ENCODE measurements around the gene PRR36.
"Not testable (repeated sequence)": the region's sequence is repeated elsewhere in the genome, so short reads cannot be mapped to it uniquely, and the experiment has no call there.

Gene PRR36

DNA sequence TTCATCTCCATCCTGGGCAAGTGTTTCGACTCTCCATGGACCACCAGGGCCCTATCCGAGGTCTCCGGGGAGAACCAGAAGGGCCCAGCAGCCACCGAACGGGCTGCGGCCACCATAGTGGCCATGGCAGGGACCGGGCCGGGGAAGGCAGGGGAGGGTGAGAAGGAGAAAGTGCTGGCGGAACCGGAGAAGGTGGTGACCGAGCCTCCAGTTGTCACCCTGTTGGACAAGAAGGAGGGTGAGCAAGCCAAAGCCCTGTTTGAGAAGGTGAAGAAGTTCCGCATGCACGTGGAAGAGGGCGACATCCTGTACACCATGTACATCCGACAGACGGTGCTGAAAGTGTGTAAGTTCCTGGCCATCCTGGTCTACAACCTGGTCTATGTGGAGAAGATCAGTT, 24.8 kb upstream of the PRR36 start:
- no peak for DNase-seq (ENCODE audit: low read depth)

DNA sequence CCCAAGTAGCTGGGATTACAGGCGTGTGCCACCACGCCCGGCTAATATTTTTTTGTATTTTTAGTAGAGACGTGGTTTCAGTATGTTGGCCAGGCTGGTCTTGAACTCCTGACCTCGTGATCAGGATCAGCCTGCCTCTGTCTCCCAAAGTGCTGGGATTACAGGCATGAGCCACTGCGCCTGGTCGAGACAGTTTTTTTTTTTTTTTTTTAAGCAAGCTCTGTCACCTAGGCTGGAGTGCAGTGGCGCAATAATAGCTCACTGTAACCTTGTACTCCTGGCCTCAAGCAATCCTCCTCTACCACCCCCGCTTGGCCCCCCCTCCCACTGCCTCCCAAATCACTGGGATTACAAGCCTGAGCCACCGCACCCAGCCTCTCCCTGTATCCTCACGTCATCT, 23.1 kb upstream of the PRR36 start:
- DNase-seq (ENCODE audit: low read depth): no peak

DNA sequence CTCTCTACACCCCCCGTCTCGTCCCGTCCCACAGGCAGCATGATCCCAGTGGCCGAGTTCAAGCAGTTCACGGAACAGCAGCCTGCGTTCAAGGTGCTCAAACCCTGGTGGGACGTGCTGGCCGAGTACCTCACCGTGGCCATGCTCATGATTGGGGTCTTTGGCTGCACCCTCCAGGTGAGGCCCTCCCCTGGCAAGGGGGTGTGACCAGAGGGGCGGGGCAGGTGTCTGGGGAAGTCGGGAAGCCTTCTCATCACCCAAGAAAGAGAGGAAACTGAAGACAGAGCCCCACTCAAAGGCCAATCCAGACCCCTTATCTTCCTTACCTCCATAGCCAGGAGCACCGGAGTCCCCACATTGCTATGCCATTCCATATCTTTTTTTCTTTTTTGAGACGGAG, 21.4 kb upstream of the PRR36 start:
- DNase-seq (ENCODE audit: low read depth): no peak

DNA sequence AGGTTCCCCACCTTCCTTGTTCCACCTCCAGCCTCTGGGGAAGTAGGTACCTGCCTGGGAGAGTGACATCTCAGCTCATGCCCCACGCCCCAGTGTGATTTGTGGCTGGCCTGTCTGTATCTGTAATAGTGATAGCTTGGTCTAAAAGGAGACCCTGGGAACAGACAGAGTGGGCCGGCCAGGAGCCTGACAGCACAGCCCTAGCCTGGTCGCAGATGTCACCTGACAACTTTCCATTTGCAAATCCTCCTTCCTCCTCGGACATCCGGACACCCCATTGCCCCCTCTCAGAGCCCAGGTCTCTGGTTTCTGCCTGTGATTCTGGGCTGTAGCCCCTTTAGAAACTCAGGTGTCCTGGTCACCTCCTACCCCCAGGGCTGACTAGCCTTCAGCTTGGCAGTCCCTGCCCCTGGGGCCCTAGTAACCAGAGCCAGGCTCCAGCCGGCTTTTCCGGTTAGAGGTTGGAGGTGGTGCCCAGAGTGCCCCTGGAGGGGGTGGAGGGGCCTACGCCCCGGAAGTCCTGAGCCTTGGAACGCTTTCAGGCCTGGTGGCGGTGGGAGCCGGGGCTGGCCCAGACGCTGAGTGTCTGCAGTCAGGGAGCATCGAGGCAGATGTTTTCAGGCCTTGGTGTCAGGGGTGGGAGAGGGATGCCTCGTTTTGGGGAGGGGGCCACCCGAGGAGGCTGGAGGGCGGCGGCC, 20.6 kb upstream of the PRR36 start:
- no peak for DNase-seq (ENCODE audit: low read depth)

DNA sequence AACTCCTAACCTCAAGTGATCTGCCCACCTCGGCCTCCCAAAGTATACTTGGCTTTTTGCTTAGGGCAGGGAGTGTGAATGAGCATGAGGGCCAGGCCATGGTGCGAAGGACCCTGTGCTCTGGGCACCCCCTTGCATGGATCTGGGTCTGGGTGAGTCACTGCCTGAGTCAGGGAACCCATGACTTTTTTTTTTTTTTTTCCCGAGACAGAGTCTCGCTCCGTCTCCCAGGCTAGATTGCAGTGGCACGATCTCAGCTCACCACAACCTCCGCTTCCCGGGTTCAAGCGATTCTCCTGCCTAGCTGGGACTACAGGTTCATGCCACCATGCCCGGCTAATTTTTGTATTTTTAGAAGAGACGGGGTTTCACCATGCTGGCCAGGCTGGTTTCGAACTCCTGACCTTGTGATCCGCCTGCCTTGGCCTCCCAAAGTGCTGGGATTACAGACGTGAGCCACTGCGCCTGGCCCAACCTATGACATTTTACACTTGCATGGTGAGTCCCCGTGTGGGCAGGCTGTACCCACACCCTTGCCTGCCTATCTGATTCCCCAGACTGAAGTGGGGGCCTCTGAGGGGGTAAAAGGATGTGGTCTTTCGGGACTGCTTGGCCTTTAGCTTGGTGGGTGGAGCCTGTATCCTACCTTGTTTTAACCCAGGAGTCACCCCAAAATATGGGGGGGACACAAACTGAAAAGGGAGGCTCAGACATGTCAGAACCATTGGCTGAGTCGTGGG, 19.3 kb upstream of the PRR36 start:
- DNase-seq (ENCODE audit: low read depth): not testable (repeated sequence)

DNA sequence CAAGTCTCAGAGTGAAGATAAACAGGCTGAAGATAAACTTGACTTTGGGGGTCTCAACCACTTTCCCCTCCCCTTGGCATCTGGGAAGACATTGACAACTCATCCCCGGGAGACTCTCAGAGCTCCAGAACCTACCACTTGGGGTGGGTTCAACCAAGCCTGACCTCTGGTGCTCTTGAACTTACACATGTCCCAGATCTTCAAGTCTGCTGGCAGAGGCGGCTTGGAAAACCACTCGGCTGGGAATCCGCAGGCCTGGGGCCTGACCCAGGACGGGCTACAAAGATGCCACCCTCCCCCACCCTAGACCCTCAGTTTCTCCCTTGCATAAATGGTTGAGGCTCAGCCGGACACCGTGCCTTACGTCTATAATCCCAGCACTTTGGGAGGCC, 14.6 kb upstream of the PRR36 start:
- no peak for DNase-seq (ENCODE audit: low read depth)

DNA sequence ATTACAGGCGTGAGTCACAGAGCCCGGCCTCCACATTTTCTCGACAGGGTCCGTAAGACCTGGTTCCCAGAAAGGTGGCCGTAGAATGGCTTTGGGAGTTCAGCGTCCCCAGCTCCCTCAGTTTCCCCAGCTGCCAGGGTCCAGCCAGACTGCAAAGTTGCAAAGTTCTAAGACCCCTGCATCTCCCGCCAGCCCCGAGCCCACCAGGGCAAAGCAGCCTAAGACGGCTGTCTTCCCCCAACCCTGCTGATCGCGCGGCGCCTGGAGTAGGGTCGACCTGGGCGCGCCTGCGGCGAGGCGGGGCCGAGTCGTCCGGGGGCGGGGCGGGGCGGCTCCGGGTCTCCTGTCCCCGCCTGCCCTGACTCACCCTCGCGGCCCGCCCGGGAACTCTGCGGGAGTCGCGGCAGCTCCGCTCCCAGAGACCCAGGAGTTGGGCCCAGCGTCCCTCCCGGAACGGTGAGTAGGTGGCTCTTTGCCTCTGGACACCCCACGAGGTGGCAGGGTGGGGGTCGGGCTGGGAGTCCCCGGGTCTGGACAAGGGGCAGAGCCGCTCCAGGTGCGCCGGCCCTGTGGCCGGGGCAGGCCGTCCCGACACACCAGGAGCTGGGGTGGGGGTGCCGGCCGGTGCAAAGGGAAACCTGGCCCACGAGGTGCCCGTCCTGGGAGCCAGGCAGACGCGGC, 14.1 kb upstream of the PRR36 start, which contains the start of gene LRRC8E:
TSS of gene LRRC8E (plus strand) at position 366 of the 681 bp plus-strand sequence. CDS start 7,094 bp downstream, outside the sequence.
- DNase-seq (ENCODE audit: low read depth): no peak

DNA sequence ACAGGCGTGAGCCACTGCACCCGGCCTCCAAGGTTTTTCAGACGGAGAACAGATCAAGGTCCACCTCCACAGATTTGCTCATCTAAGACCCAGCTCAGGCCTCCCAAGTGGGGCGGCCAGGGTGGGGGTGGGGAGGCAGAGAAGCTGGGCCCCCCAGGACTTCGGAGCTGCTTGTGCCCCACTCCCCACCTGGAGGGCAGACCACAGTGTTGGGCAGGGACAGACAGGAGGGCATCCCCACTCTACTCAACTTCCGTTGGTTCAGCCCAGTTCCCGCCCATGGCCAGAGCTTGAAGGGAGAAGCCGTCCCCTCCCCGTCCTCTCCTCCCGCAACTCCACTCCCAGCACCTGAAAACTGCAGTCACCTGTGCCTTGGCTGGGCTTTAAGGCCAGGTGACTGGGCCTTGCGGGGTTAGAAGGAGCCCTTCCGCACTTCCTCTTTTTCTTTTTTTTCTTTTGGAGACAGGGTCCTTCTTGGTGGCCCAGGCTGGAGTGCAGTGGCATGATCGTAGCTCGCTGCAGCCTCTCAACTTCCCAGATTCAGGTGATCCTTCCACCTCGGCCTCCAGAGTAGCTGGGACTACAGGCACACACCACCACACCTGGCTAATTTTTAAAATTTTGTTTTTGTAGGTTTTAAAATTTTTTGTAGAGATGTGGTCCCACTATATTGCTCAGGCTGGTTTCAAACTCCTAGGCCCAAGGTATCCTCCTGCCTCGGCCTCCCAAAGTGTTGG, 13.4 kb upstream of the PRR36 start:
- no peak for DNase-seq (ENCODE audit: low read depth)

DNA sequence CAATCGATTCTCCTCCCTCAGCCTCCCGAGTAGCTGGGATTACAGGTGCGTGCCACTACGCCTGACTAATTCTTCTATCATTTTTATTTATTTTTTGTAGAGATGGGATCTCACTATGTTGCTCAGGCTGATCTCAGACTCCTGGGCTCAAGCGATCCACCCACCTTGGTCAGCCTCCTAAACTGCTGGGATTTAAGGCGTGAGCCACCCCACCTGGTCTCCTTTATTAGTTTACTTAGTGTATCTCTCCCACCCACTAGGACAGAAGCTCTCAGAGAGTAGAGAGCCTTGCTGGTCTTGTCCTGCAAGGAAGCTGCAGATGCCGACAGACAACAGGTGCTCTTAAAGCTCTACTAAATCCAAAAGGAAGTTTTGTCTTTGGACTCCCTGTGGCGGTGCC, 11.6 kb upstream of the PRR36 start:
- DNase-seq (ENCODE audit: low read depth): no peak

DNA sequence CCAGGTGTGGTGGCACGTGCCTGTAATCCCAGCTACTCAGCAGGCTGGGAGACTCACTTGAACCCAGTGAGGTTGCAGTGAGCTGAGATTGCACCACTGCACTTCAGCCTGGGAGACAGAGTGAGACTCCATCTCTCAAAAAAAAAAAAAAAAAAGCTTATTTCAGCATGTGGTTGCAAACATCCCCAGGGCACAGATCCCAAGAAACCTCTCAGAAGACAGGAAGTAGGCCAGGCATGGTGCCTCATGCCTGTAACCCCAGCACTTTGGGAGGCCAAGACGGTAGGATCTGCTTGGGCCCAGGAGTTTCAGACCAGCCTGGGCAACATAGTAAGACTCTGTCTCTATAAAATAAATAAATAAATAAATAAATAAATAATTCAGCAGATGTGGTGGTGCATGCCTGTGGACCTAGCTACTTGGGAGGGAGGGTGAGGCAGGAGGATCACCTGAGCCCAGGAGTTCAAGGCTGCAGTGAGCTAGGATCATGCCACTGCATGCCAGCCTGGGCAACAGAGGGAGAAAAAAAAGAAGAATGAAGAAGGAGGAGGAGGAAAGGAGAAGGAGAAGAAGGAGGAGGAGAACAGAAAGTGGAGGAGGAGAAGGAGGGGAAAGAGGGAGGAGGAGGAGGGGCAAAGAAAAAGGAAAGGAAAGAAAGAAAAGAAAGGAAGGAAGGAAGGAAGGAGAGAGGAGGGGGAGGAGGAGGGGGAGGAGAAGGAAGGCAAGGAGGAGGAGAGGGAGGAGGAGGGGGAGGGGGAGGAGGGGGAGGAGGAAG, 9.8 kb upstream of the PRR36 start:
- DNase-seq (ENCODE audit: low read depth): no peak

DNA sequence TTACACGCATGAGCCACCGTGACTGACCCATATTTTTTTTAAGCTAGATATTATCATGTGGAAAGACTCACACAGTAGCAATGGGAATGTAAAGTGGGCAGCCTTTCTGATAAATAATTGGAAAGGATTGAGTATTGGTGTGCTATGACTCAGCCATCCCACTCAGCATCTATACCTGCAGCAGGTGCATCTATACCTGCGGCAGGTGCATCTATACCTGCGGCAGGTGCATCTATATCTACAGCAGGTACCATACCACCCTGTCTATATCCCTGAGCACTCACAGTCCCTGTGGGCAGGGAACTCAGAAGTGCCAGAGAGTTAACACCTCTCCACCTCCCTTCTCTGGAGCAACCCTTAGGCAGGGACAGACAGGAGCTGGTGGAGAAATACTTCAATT, 8.9 kb upstream of the PRR36 start:
- no peak for DNase-seq (ENCODE audit: low read depth)

DNA sequence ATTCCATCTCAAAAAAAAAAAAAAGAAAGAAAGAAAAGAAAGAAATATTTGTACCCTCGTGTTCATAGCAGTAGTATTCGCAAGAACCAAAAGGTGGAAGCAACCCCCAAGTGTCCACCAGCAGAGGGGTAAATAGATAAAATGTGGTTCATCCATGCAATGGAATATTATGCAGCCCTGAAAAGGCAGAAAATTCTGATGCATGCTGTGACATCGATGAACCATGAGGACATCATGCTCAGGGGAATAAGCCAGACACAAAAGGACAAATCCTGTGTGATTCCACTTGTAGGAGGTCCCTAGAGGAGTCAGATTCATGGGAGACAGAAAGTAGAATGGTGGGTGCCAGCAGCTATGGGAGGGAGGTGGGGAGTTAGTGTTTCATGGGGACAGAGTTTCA, 7.7 kb upstream of the PRR36 start:
- DNase-seq (ENCODE audit: low read depth): no peak

DNA sequence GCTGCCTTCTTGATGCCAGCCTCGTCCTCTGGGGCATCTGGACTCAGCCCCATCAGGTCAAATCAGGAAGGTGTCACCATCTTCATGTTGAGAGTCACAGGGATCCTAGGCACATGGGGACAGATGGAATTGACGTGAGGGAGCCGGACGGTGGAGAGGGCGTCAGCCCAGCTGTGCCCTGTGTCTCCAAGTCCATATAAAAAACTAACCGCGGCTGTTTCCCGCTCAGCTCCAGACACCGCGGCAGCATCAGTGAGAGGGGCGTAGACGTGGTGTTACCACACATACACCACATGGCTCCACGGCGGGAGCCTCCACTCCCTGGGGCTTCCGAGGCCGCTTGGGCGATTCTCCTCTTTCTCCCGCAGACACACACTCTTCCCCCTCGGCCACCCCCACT, 5.6 kb upstream of the PRR36 start:
- DNase-seq (ENCODE audit: low read depth): no peak

DNA sequence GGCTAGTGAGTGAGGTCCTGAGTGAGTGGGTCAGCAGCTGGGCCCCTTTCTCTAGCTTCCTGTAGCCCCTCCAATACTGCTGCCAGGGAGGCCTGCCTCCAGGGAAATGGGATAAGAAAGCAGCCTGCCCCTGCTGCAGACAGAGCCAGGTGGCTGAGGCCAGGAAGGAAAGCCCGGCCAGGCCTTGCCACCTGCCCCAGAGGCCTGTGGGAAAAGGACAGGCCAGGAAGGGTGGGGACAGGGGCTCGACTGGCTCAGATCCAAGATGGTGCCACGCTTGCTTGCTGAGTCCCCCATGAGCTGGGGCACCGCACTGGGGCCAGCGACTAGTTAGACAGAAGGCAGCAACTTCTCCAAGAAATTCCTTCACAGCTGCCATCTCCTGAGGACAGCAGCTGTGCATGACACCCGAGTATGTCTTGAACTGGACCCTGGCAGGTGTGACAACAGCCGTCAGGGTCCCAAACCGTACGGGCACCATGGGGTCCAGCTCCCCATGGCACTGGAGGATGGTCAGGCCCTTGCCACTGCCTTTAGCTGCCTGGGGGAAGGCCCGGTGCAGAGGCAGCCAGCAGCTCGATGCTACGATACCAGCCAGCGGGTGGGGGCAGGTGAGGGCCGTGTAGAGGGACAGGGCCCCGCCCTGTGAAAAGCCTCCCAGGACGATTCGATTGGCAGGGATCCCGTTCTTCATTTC, 5.1 kb upstream of the PRR36 start:
- no peak for DNase-seq (ENCODE audit: low read depth)

DNA sequence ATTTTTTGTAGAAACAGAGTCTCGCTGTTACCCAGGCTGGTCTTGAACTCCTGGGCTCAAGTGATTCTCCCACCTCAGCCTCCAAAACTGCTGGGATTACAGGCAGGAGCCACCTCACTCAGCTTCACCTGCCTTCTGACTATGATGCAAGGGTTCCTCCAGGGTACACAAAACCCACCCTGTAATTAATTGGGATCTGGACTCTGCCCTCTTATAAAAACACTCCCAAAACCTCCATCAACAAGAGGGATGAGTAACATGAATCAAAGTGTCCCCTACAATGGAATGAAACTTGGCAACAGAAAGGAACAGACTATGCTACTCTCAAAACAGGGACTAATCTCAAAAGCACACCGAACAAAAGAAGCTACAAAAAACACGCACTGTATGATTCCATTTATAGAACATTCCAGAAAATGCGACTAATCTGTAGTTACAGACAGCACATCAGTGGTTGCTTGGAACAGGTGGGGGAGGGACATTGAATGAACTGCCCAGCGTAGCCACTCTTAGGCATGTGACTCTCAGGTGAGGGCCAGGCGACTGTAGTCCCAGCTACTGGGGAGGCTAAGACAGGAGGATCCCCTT, 3.2 kb upstream of the PRR36 start:
- no peak for DNase-seq (ENCODE audit: low read depth)

DNA sequence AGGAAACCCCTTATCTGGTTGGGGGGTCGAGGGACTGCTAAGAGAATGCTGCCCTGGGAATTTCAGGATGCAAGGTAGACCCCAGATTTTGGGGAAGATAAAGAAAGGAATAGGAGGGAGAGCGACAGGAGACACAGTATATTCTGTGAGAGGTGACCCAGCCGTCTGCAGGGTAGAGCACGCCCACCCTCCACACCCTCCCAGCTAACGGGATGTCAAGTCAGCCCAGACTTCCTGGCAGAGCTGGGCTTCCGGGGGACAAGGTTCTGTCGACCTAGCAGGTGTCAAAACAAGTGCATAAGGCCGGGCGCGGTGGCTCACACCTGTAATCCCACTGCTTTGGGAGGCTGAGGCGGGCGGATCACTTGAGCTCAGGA, 695 bp upstream of the PRR36 start:
- DNase-seq (ENCODE audit: low read depth): no peak

DNA sequence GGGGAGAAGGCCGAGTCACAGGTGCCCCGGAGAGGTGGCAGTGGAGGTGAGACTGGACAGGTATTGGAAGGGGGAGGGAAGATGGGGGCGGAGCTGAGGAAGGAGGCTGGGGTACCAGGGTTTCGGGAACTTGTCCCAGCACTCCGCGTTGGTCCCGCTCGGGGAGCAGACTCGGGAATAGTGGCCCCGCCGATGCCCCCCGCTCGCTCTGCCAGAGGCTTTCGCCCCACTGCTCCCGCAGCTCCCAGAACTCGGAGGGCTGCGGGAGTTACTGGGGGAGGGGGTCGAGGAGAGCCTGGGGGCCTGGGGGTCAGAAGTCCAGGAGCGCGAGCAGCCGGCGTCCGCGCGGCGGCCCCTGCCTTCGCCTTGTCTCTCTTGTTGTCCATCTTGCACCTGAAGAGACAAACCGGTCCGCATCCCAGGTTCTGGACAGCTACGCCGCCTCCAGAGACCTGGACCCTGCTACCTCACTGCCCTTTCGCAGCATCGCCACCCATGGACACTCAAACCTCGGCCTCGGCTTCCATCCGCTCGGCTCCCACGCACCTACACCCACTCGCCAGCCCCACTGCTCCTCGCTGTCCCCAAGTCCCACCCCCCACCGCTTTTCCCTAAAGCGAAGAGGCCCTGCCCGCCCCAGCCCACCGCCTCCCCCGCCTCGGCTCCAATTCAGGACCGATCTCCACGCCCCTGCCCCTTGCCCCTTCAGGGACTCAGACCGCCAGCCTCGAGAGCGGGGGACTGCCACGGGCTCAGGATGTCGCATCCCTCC, 700 bp downstream of the PRR36 start:
- DNase-seq (ENCODE audit: low read depth): no peak

DNA sequence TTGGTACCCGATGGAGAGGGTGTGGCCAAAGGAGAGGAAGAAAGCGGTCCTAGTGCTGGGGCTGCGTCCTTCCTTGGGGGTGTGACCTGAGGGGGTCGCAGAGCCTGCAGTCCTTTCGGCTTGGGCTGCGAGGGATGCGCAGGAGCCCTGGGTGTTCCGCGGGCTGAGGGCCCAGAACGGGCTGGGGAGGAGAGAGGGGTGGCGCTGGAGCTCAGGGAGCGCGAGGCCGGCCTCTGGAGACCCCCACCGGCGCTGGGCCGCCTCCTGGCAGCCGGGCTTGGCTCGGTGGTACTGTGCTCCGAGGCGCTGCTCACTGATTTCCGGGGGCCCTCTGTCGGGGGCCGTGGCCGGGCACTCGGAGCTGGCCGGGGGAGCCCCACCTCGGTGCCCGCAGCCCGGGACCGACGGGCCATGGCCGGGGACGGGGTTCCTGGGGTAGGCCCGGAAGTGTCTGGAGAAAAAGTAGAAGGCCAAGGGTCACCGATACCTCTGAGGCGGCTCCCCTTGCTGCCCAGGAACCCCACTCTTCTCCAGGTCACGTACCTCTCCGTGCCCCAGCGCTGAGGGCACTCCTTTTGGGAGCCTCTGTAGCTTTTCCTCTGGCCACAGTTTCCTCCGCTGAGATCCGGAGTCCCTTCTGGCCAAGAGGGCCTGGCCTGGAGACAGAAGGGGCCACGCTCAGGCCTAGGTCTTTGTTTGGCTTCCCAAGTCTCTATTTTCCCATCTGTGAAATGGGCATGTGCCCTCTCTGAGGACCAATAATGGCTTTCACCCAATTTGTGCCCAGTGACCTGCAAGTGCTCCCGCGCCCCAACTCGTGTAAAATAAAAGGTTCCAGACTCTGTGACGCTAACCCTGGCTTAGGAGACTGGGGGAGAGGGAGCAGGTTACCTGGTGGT, 1.6 kb downstream of the PRR36 start:
- no peak for DNase-seq (ENCODE audit: low read depth)

All from HS-5 (cell line).